Measurements from ENCODE around the gene INAFM2. TPM values are rescaled to one million over a fixed set of nuclear protein-coding genes. Genes with fewer than 3 reads are reported as not detected.

The INAFM2 gene
- polyA plus RNA-seq, 2 donors: 6.4 to 7.0 TPM

GRCh38 chr15:40280260-40281056, 43.0 kb upstream of the INAFM2 start:
- no peak overlapping the region for H3K4me3 ChIP-seq (ENCODE audit: low read depth in 1 of 2, low read length in 2 of 2)
- H3K27ac ChIP-seq (ENCODE audit: low read depth in 2 of 2, low read length in 1 of 2): no peak overlapping the region
- H3K27me3 ChIP-seq (ENCODE audit: control insufficient read depth in 1 of 2, insufficient read depth in 2 of 2, low read length in 2 of 2): peaks cover 2 to 11% of the 10 kb centered on the region in 2 donors
- H3K36me3 ChIP-seq (ENCODE audit: control insufficient read depth in 2 of 2, insufficient read depth in 2 of 2, low read length in 1 of 2): peaks cover 0 to 11% of the 10 kb centered on the region in 2 donors
- no peaks in the 10 kb centered on the region for H3K9me3 ChIP-seq (ENCODE audit: control insufficient read depth in 2 of 2, insufficient read depth in 1 of 2, low read depth in 1 of 2, low read length in 1 of 2)
- H3K4me1 ChIP-seq (ENCODE audit: control insufficient read depth in 2 of 2, insufficient read depth in 2 of 2, low read length in 1 of 2): peaks cover 13 to 21% of the 10 kb centered on the region in 2 donors
- 49 to 52% methylated on average over 30 of the region's 30 CpGs for WGBS, 2 donors

GRCh38 chr15:40281057-40281800, 42.3 kb upstream of the INAFM2 start:
- Histone ChIP-seq H3K4me1 (ENCODE audit: control insufficient read depth in 2 of 2, insufficient read depth in 2 of 2, low read length in 1 of 2) (peaks cover 13 to 21% of the 10 kb centered on the region in 2 donors), H3K36me3 (ENCODE audit: control insufficient read depth in 2 of 2, insufficient read depth in 2 of 2, low read length in 1 of 2) (peaks cover 0 to 5% of the 10 kb centered on the region in 2 donors), H3K4me3 (ENCODE audit: low read depth in 1 of 2, low read length in 2 of 2) (peak overlapping the region; percentile 38 to 43), H3K9me3 (ENCODE audit: control insufficient read depth in 2 of 2, insufficient read depth in 1 of 2, low read depth in 1 of 2, low read length in 1 of 2) (no peaks in the 10 kb centered on the region), H3K27ac (ENCODE audit: low read depth in 2 of 2, low read length in 1 of 2) (no peak overlapping the region), H3K27me3 (ENCODE audit: control insufficient read depth in 1 of 2, insufficient read depth in 2 of 2, low read length in 2 of 2) (peaks cover 2 to 11% of the 10 kb centered on the region in 2 donors)
- WGBS, 2 donors: 47 to 50% methylated on average over 39 to 43 of the region's 43 CpGs

- peaks cover 2 to 11% of the 10 kb centered on the region in 2 donors for H3K27me3 ChIP-seq (ENCODE audit: control insufficient read depth in 1 of 2, insufficient read depth in 2 of 2, low read length in 2 of 2)
- H3K36me3 ChIP-seq (ENCODE audit: control insufficient read depth in 2 of 2, insufficient read depth in 2 of 2, low read length in 1 of 2): no peaks in the 10 kb centered on the region
- H3K27ac ChIP-seq (ENCODE audit: low read depth in 2 of 2, low read length in 1 of 2): no peak overlapping the region
- 4 to 9% methylated on average over 39 to 51 of the region's 51 CpGs for WGBS, 2 donors
- H3K4me1 ChIP-seq (ENCODE audit: control insufficient read depth in 2 of 2, insufficient read depth in 2 of 2, low read length in 1 of 2): peaks cover 13 to 21% of the 10 kb centered on the region in 2 donors
- peak overlapping the region; percentile 38 to 43 for H3K4me3 ChIP-seq (ENCODE audit: low read depth in 1 of 2, low read length in 2 of 2)
- no peaks in the 10 kb centered on the region for H3K9me3 ChIP-seq (ENCODE audit: control insufficient read depth in 2 of 2, insufficient read depth in 1 of 2, low read depth in 1 of 2, low read length in 1 of 2)
Observed at GRCh38 chr15:40281801-40282146, 41.7 kb upstream of the INAFM2 start.

GRCh38 chr15:40282147-40282868, 41.2 kb upstream of the INAFM2 start:
- peaks cover 2 to 11% of the 10 kb centered on the region in 2 donors for H3K27me3 ChIP-seq (ENCODE audit: control insufficient read depth in 1 of 2, insufficient read depth in 2 of 2, low read length in 2 of 2)
- H3K4me3 ChIP-seq (ENCODE audit: low read depth in 1 of 2, low read length in 2 of 2): peak overlapping the region; percentile 38 to 43
- no peak overlapping the region for H3K27ac ChIP-seq (ENCODE audit: low read depth in 2 of 2, low read length in 1 of 2)
- H3K36me3 ChIP-seq (ENCODE audit: control insufficient read depth in 2 of 2, insufficient read depth in 2 of 2, low read length in 1 of 2): no peaks in the 10 kb centered on the region
- 0 to 1% methylated on average over 53 to 92 of the region's 92 CpGs for WGBS, 2 donors
- H3K4me1 ChIP-seq (ENCODE audit: control insufficient read depth in 2 of 2, insufficient read depth in 2 of 2, low read length in 1 of 2): peaks cover 13 to 21% of the 10 kb centered on the region in 2 donors
- H3K9me3 ChIP-seq (ENCODE audit: control insufficient read depth in 2 of 2, insufficient read depth in 1 of 2, low read depth in 1 of 2, low read length in 1 of 2): no peaks in the 10 kb centered on the region

- Histone ChIP-seq H3K9me3 (ENCODE audit: control insufficient read depth in 2 of 2, insufficient read depth in 1 of 2, low read depth in 1 of 2, low read length in 1 of 2) (no peaks in the 10 kb centered on the region), H3K36me3 (ENCODE audit: control insufficient read depth in 2 of 2, insufficient read depth in 2 of 2, low read length in 1 of 2) (no peaks in the 10 kb centered on the region), H3K4me1 (ENCODE audit: control insufficient read depth in 2 of 2, insufficient read depth in 2 of 2, low read length in 1 of 2) (peaks cover 13 to 21% of the 10 kb centered on the region in 2 donors), H3K27ac (ENCODE audit: low read depth in 2 of 2, low read length in 1 of 2) (no peak within 1 kb of the TSS), H3K4me3 (ENCODE audit: low read depth in 1 of 2, low read length in 2 of 2) (peak within 1 kb of the TSS; percentile 38 to 43), H3K27me3 (ENCODE audit: control insufficient read depth in 1 of 2, insufficient read depth in 2 of 2, low read length in 2 of 2) (peaks cover 2 to 11% of the 10 kb centered on the region in 2 donors)
- 2 to 3% methylated on average over 73 to 76 of the region's 76 CpGs for WGBS, 2 donors
Observed at GRCh38 chr15:40282869-40283614, 40.5 kb upstream of the INAFM2 start, which contains the start of gene ANKRD63. Gene ANKRD63 (minus strand): TSS chr15:40283064. CDS start chr15:40282586, 478 bp downstream.

- 29 to 31% methylated on average over 33 of the region's 33 CpGs for WGBS, 2 donors
- no peaks in the 10 kb centered on the region for H3K36me3 ChIP-seq (ENCODE audit: control insufficient read depth in 2 of 2, insufficient read depth in 2 of 2, low read length in 1 of 2)
- no peak overlapping the region for H3K4me3 ChIP-seq (ENCODE audit: low read depth in 1 of 2, low read length in 2 of 2)
- H3K9me3 ChIP-seq (ENCODE audit: control insufficient read depth in 2 of 2, insufficient read depth in 1 of 2, low read depth in 1 of 2, low read length in 1 of 2): no peaks in the 10 kb centered on the region
- no peak overlapping the region for H3K27ac ChIP-seq (ENCODE audit: low read depth in 2 of 2, low read length in 1 of 2)
- peaks cover 2 to 11% of the 10 kb centered on the region in 2 donors for H3K27me3 ChIP-seq (ENCODE audit: control insufficient read depth in 1 of 2, insufficient read depth in 2 of 2, low read length in 2 of 2)
- H3K4me1 ChIP-seq (ENCODE audit: control insufficient read depth in 2 of 2, insufficient read depth in 2 of 2, low read length in 1 of 2): peaks cover 13 to 21% of the 10 kb centered on the region in 2 donors
Observed at GRCh38 chr15:40283615-40284300, 39.7 kb upstream of the INAFM2 start.

GRCh38 chr15:40285151-40285550, 38.3 kb upstream of the INAFM2 start:
- Histone ChIP-seq H3K4me3 (ENCODE audit: low read depth in 1 of 2, low read length in 2 of 2) (no peak overlapping the region), H3K36me3 (ENCODE audit: control insufficient read depth in 2 of 2, insufficient read depth in 2 of 2, low read length in 1 of 2) (no peaks in the 10 kb centered on the region), H3K9me3 (ENCODE audit: control insufficient read depth in 2 of 2, insufficient read depth in 1 of 2, low read depth in 1 of 2, low read length in 1 of 2) (no peaks in the 10 kb centered on the region), H3K27ac (ENCODE audit: low read depth in 2 of 2, low read length in 1 of 2) (no peak overlapping the region), H3K4me1 (ENCODE audit: control insufficient read depth in 2 of 2, insufficient read depth in 2 of 2, low read length in 1 of 2) (peaks cover 10 to 17% of the 10 kb centered on the region in 2 donors), H3K27me3 (ENCODE audit: control insufficient read depth in 1 of 2, insufficient read depth in 2 of 2, low read length in 2 of 2) (peaks cover 2 to 11% of the 10 kb centered on the region in 2 donors)
- WGBS, 2 donors: 61 to 71% methylated on average over 4 of the region's 4 CpGs

- Histone ChIP-seq H3K27me3 (ENCODE audit: control insufficient read depth in 1 of 2, insufficient read depth in 2 of 2, low read length in 2 of 2) (peaks cover 2 to 9% of the 10 kb centered on the region in 2 donors), H3K4me1 (ENCODE audit: control insufficient read depth in 2 of 2, insufficient read depth in 2 of 2, low read length in 1 of 2) (peaks cover 10 to 17% of the 10 kb centered on the region in 2 donors), H3K36me3 (ENCODE audit: control insufficient read depth in 2 of 2, insufficient read depth in 2 of 2, low read length in 1 of 2) (no peaks in the 10 kb centered on the region), H3K27ac (ENCODE audit: low read depth in 2 of 2, low read length in 1 of 2) (no peak overlapping the region), H3K4me3 (ENCODE audit: low read depth in 1 of 2, low read length in 2 of 2) (no peak overlapping the region), H3K9me3 (ENCODE audit: control insufficient read depth in 2 of 2, insufficient read depth in 1 of 2, low read depth in 1 of 2, low read length in 1 of 2) (no peaks in the 10 kb centered on the region)
- 35% methylated on average over 1 of the region's 1 CpG for WGBS, 2 donors
Observed at GRCh38 chr15:40285554-40286011, 37.9 kb upstream of the INAFM2 start.

All from esophagus (tissue), 2 donors.